ENCODE results near the gene SLCO3A1.

Gene SLCO3A1

GRCh38 chr15:91885054-91885453, 31.5 kb downstream of the SLCO3A1 start:
- no peak for DNase-seq

GRCh38 chr15:91885714-91886270, 32.3 kb downstream of the SLCO3A1 start:
- no peak for DNase-seq

- no peak for DNase-seq
Measured at GRCh38 chr15:91886878-91887277, 33.4 kb downstream of the SLCO3A1 start.

GRCh38 chr15:91887321-91887720, 33.8 kb downstream of the SLCO3A1 start:
- DNase-seq, result no peak

GRCh38 chr15:91887921-91888373, 34.4 kb downstream of the SLCO3A1 start:
- no peak for DNase-seq

- DNase-seq, result no peak
Measured at GRCh38 chr15:91889111-91889815, 35.8 kb downstream of the SLCO3A1 start.

GRCh38 chr15:91890614-91891013, 37.1 kb downstream of the SLCO3A1 start:
- no peak for DNase-seq

- no peak for DNase-seq
Measured at GRCh38 chr15:91891101-91891500, 37.6 kb downstream of the SLCO3A1 start.

GRCh38 chr15:91891788-91892345, 38.4 kb downstream of the SLCO3A1 start:
- no peak for DNase-seq

GRCh38 chr15:91892436-91892835, 38.9 kb downstream of the SLCO3A1 start:
- no peak for DNase-seq

- no peak for DNase-seq
Measured at GRCh38 chr15:91894606-91895005, 41.1 kb downstream of the SLCO3A1 start.

- no peak for DNase-seq
Measured at GRCh38 chr15:91895051-91895450, 41.5 kb downstream of the SLCO3A1 start.

- DNase-seq, result no peak
Measured at GRCh38 chr15:91896341-91897055, 43.0 kb downstream of the SLCO3A1 start.

- DNase-seq, result no peak
Measured at GRCh38 chr15:91897585-91898372, 44.3 kb downstream of the SLCO3A1 start.

- no peak for DNase-seq
Measured at GRCh38 chr15:91898843-91899242, 45.3 kb downstream of the SLCO3A1 start.

- no peak for DNase-seq
Measured at GRCh38 chr15:91904942-91905341, 51.4 kb downstream of the SLCO3A1 start.

GRCh38 chr15:91908391-91908790, 54.9 kb downstream of the SLCO3A1 start:
- DNase-seq, result no peak

GRCh38 chr15:91909111-91909510, 55.6 kb downstream of the SLCO3A1 start:
- DNase-seq, result no peak

GRCh38 chr15:91909574-91909973, 56.1 kb downstream of the SLCO3A1 start:
- no peak for DNase-seq

GRCh38 chr15:91911844-91912243, 58.3 kb downstream of the SLCO3A1 start:
- DNase-seq, result no peak

GRCh38 chr15:91912336-91912735, 58.8 kb downstream of the SLCO3A1 start:
- no peak for DNase-seq

- DNase-seq, result no peak
Measured at GRCh38 chr15:91913560-91913959, 60.1 kb downstream of the SLCO3A1 start.

GRCh38 chr15:91915576-91915975, 62.1 kb downstream of the SLCO3A1 start:
- DNase-seq, result no peak

All from central memory CD4-positive, alpha-beta T cell (primary cell).